GM19324 (cell line): ENCODE measurements around the gene KLHL10.
"Not testable (repeated sequence)": the region's sequence is repeated elsewhere in the genome, so short reads cannot be mapped to it uniquely, and the experiment has no call there.

ENCODE experiments used
- ATAC-seq: cut with Tn5 transposase; IDR thresholded peaks from one replicate; pipeline ENCODE4 v1.9.1; 2021; ENCODE audit warnings: mild to moderate bottlenecking, moderate library complexity; ENCODE audit not compliant: unreplicated experiment, low FRiP score

KLHL10 gene

GRCh38 chr17:41812381-41813151 lies 25.1 kb upstream of the KLHL10 start, which contains the start of gene FKBP10:
Gene FKBP10 (plus strand): TSS chr17:41813004. CDS start chr17:41813035, 31 bp downstream.
- ATAC-seq: no peak

GRCh38 chr17:41813152-41813680 lies 24.4 kb upstream of the KLHL10 start:
- no peak for ATAC-seq

GRCh38 chr17:41813699-41814124 lies 23.9 kb upstream of the KLHL10 start:
- no peak for ATAC-seq

- no peak for ATAC-seq
Observed at GRCh38 chr17:41814195-41814594, 23.4 kb upstream of the KLHL10 start.

- no peak for ATAC-seq
Observed at GRCh38 chr17:41816637-41817320, 20.8 kb upstream of the KLHL10 start.

- ATAC-seq: no peak
Observed at GRCh38 chr17:41818024-41818423, 19.6 kb upstream of the KLHL10 start.

- ATAC-seq: no peak
Observed at GRCh38 chr17:41821776-41822175, 15.8 kb upstream of the KLHL10 start.

GRCh38 chr17:41822216-41823140 lies 15.1 kb upstream of the KLHL10 start:
- ATAC-seq: no peak

GRCh38 chr17:41823141-41823524 lies 14.5 kb upstream of the KLHL10 start:
- no peak for ATAC-seq

GRCh38 chr17:41823580-41823979 lies 14.0 kb upstream of the KLHL10 start:
- ATAC-seq: no peak

- ATAC-seq: no peak
Observed at GRCh38 chr17:41824086-41824485, 13.5 kb upstream of the KLHL10 start.

- no peak for ATAC-seq
Observed at GRCh38 chr17:41825175-41825845, 12.3 kb upstream of the KLHL10 start.

GRCh38 chr17:41829961-41830360 lies 7.7 kb upstream of the KLHL10 start:
- not testable (repeated sequence) for ATAC-seq

- ATAC-seq: peak; percentile 25
Observed at GRCh38 chr17:41835214-41835799, 2.3 kb upstream of the KLHL10 start.

- peak; percentile 75 for ATAC-seq
Observed at GRCh38 chr17:41835800-41836549, 1.6 kb upstream of the KLHL10 start, which contains the start of gene NT5C3B. Gene NT5C3B (minus strand): TSS chr17:41836232. CDS start chr17:41836193, 39 bp downstream.

- ATAC-seq: no peak
Observed at GRCh38 chr17:41836550-41837196, 952 bp upstream of the KLHL10 start.

GRCh38 chr17:41839448-41839847 lies 1.8 kb downstream of the KLHL10 start:
- ATAC-seq: not testable (repeated sequence)

- ATAC-seq: not testable (repeated sequence)
Observed at GRCh38 chr17:41840781-41841180, 3.2 kb downstream of the KLHL10 start.
